ENCODE results near the gene SPEM2. TPM values are rescaled to one million over a fixed set of nuclear protein-coding genes. Genes with fewer than 3 reads are reported as not detected.

The SPEM2 gene
- polyA plus RNA-seq, 1 donor: not detected

DNA sequence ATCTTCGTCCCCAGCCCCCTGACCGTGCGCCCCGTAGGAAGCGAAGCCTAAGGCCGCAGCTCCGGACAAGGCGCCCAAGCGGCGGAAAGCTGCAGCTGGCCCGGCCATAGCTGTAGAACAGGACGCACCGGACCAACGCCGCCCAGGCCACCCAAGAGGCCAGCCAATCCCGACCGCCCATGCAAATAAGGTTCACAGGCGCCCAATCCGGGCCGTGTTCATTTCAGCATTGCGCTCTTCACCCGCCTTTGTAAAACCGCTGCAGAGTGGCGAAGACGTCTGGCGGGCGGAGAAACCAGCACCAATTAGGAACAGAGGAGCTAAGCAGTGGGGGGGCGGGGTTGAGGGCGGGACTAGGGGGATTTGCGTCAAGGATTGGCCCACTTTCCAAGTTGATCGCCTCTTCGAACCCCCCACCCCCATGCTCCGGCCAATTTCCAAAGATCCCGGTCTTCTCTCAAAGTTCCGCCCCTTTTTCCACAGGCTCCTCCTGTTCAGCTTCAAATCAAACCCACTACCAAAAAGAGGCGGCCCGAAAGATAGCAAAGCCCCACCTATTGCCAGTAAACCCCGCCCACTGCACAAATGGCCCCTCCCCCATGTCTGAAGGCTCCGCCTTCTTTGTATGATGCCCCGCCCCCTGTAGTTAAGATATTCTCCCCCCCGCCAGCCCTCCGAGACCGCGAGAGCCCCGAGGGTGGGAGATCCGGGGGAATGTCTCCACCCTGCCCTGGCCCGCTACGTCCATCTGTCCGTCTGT lies 21.3 kb upstream of the SPEM2 start, which contains the start of gene TMEM256:
TSS of gene TMEM256 (minus strand) at position 121 of the 760 bp plus-strand sequence. CDS start at position 108, 13 bp downstream.
- DNase-seq: peak; percentile 99

DNA sequence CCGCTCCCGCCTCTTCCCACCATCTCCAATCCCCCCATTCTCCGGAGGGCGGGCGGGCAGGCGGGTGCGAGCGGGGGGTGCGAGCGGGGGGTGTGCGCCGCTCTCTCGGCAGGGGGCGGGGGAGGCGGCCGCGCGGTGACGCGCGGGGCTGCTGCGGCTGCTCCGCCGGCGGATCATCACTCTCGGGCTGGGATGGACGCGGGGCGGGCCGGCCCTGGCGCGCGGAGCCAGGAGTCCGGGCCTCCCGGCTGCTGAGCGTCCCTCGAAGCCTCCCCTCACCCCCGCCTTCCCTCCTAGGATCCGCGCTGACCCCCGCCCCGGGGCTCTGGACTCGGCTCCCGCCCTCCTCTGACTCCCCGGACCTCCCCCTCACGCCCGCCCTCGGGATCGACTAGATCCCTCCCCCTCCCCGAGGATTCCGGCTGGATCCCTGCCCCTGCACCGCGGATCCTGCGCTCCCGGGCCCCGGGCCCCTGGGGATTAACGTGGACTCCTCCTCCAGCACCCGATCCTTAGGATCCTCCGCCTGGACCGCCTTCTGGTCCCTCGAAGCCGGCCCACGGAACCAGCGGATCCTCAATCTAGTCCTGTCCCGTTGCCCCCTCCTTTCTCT lies 20.6 kb upstream of the SPEM2 start:
- DNase-seq: no peak

DNA sequence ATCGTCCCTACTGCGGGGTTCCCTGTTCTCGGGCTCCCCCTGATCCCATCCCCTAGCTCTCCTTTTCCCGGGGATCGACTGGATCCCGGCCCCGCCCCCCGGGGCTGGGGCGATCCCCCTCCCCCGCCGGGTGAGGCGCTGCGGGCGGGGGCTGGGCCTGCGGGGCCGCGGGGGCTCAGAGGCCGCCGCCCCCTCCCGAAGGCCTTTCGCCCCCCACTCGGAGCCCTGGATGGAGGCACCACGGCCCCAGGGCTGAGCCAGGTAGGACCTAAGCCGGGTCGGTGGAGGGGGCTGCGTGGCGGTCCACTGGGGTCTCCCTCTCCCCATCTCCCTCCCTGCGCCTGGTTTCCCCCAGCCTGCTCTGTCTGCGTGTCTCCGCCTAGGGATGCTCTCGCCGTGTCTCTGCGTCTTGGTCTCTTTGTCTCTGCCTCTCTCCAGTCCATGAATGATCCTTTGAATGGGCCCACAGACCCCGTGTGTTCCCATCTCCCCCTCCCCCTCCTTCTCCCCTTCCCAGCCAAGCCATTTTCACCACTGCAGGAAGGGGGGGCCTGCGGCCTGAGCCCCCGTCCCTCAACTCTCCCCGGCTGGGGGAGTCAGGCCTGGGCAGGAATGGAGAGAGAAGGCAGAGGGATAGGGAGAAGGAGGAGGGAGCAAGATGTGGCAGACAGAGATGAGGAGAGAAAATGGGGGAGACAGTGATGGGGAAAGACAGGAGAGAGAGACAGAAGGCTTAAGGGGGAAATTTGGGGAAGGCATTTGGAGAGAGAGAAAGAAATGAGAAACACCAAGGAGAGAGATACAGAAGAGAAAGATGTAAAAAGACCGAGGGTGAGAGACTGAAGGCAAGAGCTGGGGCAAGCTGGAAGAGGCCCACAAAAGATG lies 19.8 kb upstream of the SPEM2 start:
- no peak for DNase-seq

DNA sequence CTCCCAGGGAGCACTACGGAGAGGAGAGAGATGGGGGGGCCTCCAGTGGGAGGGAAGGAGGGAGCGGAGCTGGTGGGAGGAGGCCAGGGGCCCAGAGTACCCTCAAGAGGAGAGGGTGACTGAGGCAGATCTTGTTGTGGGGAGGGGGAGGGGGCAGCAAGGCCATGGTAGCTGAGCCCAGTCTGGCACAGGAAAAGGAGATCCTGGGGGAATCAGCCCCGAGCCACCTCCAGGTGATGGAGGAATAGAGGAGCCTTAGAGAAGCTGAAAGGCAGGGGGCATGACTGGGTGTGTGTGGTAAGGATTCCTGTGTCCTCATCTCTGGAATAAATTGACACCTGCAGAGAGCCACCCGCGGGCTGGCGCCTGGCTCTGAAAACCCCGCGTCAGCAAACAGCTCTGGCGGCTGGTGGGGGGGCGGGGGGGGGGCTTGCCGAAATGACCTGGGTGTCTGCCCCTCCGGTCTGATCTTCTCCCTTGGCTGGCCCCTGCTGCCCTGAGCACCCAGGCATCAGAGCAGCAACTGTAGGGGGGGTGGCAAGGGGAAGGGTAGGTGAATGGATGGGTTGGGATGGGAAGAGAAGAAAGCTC lies 19.1 kb upstream of the SPEM2 start:
- no peak for DNase-seq

DNA sequence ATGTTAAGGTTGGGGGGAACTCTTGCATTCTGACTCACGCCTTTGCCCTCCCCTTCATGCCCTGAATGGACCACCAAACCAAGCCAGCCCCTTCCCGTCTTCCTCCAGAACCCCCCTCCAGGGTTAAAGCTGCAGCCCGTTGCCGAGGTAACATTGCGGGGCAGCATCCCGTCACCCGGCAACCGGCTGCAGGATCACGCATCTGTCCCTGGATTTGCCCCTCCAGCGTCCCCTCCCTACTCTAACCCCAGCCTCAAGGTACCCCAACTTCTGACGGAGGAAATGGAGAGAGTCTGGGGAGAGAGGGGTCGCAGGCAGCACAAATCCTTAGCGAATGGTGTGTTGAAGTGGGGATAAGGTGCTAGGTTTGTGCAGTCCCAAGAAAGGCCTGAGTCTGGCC lies 18.3 kb upstream of the SPEM2 start:
- DNase-seq: no peak

DNA sequence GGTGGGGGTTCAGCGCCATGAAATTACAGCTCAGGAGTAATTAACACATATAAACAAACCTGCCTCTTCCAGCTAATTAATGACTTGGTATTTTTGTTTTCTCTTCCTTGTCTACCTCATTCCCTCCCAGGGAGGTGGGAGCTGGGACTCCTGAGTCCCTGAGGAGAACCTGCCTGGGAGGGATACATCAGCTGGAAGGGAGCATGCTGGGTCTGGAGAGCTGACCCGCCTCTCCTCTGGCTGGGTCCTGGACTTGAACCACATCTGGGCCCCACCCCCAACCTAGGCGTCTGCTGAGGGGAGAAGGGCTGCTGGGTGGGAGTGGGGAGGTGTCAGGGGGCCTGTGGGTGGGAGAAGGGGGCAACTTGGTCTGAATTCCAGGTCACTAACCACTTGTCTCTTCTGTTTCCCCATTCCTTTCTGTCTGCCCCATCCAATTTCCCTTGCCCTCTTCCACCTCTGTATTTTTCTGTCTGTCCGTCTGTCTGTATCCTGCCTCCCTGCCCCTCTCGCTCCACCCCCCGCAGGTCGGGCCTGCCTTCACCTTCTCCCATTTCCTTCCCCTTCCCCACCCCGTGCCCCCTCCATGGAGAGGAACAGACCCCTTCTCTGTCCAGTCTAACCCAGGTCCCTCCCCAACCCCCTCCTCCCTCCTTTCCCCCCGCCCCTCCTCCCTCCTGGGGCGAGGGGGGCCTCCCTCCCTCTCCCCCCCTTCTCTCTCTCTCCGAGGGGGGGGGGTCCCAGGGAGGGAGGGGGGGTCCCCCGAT lies 17.7 kb upstream of the SPEM2 start, which contains the start of gene NLGN2:
TSS of gene NLGN2 (plus strand) at position 361 of the 767 bp plus-strand sequence. CDS start 411 bp downstream, outside the sequence.
- DNase-seq: no peak

DNA sequence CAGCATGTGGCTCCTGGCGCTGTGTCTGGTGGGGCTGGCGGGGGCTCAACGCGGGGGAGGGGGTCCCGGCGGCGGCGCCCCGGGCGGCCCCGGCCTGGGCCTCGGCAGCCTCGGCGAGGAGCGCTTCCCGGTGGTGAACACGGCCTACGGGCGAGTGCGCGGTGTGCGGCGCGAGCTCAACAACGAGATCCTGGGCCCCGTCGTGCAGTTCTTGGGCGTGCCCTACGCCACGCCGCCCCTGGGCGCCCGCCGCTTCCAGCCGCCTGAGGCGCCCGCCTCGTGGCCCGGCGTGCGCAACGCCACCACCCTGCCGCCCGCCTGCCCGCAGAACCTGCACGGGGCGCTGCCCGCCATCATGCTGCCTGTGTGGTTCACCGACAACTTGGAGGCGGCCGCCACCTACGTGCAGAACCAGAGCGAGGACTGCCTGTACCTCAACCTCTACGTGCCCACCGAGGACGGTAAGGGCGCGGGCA lies 17.1 kb upstream of the SPEM2 start:
- DNase-seq: no peak

DNA sequence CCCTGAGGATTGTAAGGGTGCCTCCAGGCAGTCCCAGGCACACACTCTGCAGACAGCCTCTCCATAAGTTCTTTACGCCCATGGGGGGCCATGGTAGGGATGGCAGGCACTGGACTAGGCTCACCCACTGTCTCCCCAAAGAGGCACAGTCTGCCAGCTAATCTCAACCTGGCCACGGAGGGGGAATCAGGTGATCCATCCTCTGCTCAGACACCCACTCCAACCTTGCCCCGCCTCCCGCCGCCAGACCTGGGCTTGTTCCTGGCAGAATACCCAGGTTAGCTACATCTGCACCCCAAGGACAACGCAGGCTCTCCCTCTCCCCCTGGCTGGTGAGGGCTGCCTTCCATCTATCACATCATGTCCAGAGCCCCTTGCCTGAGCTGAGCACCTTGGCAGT lies 16.6 kb upstream of the SPEM2 start:
- DNase-seq: no peak

DNA sequence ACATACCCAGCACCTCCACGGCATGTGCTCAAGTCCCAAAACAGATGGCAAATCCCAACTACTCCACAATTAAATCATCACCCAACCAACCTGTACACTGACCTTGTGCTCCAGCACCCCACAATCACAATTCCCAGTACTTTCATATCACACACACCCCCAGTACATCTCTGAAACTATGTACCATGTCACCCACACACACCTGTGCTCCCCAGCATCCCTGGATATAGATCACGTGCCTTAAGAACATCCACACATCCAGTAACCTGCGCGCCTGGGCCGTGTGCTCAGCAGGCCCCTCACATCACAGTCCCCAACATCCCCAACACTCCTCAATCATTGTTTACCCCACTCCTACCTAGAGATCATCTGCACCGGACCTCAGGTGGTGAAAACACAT lies 15.7 kb upstream of the SPEM2 start:
- DNase-seq: no peak

DNA sequence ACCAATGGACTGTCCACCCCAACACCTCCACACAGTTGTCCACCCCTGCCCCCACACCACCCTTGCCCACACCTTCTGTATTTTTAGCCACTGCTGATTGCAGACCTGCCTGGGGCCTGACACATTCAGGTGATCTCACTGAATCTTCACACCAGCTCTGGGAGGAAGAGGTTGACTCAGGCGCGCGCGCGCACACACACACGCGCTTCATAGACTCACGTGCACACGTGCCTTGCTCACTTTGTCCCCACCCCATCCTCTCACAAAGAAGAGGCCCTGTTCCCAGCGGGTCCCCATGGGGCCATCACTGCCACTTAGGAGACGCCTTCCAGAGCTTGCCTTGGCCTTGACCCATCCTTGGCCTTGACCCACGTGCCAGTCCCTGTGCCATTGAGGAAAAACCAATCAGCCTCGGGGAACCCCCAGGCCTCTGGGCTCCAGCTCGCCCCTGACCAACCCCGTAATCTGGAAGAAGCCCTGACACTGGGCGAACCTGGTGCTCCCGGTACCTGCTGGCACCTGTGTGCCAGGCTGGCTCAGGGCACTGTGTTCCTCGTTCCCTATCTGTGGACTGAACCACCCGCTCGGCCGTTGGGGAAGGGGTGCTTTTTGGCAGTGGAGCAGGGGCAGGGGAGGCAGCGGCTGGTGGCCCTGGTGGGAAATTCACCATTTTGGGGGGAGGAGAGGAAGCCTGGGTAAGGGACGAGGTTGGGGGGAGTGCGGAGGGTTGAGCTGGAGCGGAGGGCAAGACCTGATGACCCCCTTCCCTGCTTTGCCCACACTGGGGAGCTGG lies 14.6 kb upstream of the SPEM2 start:
- no peak for DNase-seq

DNA sequence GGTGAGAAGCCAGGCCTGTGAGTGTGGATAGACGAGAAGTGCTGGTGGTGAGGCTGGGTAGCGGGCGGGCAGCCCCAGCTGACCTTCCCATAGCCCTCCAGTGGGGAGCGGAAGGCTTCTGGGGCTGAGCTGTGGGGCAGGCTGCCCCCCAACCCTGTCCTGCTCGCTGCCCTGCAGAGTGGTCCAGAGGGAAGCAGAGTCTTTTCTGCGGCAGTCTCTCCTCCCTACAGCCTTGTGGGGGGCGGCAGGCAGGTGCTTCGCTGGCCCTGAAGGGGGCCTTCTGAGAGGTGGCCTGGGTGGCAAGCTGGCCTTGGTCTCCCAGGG lies 14.0 kb upstream of the SPEM2 start:
- no peak for DNase-seq

DNA sequence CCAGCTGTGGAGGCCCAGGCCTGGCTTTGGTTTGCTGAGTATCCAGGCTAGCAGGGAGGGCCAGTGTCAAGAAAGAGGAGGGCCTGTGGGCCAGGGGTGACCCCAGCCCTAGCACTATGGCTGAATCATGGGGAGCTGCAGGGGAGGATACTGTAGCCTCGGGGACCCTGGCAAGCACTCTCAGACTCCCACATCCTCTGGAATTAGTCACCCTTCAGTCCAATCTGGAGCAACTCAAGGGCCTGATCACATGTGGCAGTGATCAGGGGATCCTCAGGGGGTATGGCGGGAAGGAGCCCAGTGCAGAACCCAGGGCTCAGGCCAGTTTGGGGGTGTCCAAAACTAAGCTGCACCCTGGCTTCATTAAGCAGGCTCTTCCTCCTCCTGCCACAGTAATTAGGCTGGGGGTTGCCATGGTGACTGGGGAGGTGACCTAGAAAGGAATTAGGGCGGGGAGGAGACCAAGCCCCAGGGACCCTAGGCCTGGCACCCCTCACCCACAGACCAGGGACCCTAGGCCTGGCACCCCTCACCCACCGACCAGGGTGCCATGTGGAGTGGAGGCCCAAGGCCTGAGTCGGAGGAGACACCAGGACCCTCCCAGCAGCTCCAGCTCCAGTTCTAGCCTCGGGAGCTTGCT lies 11.9 kb upstream of the SPEM2 start:
- DNase-seq: no peak

DNA sequence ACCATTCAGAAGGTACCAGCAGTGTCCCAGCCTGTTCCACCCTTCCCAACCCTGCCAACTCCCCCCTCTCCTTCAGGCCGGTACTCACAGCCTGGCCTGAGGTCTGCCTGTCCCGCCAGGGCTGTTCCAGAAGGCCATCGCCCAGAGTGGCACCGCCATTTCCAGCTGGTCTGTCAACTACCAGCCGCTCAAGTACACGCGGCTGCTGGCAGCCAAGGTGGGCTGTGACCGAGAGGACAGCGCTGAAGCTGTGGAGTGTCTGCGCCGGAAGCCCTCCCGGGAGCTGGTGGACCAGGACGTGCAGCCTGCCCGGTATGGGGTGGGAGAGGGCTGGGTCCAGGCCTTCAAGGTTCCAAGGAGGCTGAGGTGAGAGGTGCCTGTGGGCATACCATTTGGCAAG lies 10.6 kb upstream of the SPEM2 start:
- no peak for DNase-seq

DNA sequence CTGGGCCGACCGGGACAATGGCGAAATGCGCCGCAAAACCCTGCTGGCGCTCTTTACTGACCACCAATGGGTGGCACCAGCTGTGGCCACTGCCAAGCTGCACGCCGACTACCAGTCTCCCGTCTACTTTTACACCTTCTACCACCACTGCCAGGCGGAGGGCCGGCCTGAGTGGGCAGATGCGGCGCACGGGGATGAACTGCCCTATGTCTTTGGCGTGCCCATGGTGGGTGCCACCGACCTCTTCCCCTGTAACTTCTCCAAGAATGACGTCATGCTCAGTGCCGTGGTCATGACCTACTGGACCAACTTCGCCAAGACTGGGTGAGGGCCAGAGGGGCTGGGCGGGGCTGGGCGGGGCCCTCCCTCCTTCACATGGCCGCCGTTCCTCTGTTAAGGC lies 9.6 kb upstream of the SPEM2 start:
- no peak for DNase-seq

DNA sequence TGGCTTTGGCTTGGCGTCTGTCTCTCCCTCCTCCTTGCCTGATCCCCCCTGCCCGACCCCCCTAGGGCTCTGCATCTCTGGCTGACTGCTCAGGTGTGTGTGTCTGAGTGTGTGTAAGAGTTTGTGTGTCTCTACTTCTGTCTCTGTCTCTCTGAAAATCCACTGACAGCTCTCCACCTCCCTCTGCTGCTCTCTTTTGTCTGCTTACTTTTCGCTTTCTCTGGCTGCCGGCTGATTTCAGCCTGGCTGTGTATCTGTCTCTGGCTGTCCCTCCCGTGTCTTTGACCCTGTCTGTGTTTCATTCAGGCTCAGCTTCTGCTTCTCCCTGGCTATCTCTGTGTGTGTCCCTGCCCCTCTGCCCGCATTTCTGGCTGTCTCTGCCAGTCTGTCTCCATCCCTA lies 9.1 kb upstream of the SPEM2 start:
- no peak for DNase-seq

DNA sequence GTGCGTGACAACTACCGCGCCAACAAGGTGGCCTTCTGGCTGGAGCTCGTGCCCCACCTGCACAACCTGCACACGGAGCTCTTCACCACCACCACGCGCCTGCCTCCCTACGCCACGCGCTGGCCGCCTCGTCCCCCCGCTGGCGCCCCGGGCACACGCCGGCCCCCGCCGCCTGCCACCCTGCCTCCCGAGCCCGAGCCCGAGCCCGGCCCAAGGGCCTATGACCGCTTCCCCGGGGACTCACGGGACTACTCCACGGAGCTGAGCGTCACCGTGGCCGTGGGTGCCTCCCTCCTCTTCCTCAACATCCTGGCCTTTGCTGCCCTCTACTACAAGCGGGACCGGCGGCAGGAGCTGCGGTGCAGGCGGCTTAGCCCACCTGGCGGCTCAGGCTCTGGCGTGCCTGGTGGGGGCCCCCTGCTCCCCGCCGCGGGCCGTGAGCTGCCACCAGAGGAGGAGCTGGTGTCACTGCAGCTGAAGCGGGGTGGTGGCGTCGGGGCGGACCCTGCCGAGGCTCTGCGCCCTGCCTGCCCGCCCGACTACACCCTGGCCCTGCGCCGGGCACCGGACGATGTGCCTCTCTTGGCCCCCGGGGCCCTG lies 8.3 kb upstream of the SPEM2 start:
- no peak for DNase-seq

DNA sequence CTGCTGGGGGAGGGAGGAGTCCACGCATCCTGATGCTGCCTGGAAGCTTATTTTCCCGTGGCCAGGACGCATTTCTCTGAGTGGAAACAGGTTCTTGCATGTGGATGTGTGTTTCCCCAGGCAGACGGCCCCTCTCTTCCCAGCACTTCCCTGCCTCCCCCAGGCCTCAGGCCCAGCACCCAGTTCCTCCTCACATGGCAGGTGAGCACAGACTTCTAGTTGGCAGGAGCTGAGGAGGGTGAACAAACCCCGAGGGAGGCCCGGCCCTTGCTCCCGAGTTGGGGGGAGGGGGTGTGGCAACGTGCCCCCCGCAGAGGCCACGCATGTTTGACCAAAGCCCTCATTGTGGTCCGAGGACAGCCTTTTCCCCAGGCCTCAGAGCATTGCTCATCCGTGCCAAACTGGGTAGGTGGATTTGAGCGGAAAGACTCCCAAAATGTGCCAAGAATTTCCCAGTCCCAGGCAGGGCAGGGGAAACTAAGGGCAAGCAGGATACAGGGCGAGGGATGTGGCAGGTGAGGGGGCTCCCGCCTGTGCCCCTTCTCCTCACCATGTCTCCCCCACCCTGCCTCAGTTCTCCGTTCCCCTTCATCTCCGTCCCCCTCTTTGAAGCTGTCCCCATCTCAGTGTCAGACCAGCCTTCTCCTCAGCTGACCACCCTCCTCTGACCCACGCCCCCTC lies 6.8 kb upstream of the SPEM2 start:
- no peak for DNase-seq

DNA sequence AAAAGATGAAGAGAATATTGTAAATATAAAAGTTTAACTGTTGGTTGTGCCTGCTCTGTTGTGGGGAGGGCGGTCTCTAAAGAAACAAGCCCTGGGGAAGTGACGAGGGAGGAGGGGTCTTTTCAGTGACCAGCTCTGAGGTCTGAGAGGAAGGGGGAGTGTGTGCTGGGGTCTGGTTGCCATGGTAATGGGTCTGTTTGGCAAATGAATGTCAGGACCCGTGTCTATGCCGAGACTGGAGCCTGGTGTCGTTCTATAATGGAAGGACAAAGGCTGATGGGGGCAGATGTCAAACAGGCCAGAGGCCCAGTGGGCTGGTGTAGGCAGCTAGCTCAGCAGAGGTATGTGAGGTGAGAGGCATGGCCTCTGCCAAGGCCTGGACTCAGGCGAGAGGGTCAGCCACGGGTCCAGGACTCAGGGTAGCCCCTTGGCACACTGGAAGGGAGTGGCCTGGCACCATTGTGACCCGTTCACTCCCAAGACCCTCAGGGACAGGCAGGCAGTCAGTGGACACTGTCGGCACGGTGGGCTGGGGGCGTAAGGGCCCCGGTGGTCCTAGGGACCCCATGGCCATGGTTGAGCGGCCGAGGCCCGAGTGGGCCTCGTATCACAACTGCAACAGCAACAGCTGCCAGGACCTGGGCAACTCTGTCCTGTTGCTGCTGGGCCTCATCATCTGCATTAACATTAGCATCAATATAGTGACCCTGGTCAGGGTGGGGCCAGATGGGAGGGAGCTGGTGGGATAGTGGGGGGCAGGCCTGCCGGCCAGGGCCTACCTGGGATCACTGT lies 5.4 kb upstream of the SPEM2 start, which contains the start of gene SPEM1:
TSS of gene SPEM1 (plus strand) at position 506 of the 792 bp plus-strand sequence. CDS start at position 567, 61 bp downstream.
- peak; percentile 43 for DNase-seq
